Measurements from ENCODE around the gene IGF2BP1. TPM values are rescaled to one million over a fixed set of nuclear protein-coding genes. Genes with fewer than 3 reads are reported as not detected.
"Not testable (repeated sequence)": the region's sequence is repeated elsewhere in the genome, so short reads cannot be mapped to it uniquely, and the experiment has no call there.

IGF2BP1 gene
- total RNA-seq, 1 experiment from 2014 or later, result 1.3 TPM

DNA sequence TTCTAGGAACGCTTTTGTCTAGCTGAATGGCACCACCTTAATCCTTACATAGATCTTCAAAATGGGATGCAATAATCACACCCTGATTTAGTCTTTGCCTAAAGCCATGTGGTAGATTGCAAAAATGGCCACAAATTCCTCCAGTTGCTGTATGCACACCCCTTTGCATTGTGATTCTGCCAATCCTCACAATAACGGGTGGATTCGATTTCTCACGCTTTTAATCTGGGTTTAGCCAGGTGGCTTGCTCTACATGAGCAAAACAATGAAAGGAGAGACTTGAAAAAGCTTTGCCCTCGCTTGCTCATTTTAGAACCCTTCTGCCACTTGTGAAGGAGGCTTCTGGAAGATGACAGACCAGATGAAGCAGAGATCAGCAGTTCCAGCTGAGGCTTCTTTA lies 85.0 kb downstream of the IGF2BP1 start:
- no peak for ATAC-seq
- intact Hi-C loops (cut with micrococcal nuclease), result no loop called here
- Histone ChIP-seq H3K9ac (ENCODE audit: low read length) (no peak overlapping the region), H3K9me2 (replicated peaks; ENCODE audit: low read length) (no peaks in the 10 kb centered on the region), H4K20me1 (ENCODE audit: low read length) (no peaks in the 10 kb centered on the region), H3K27ac (ENCODE audit: low read length) (no peak overlapping the region), H3F3A (ENCODE audit: low read length, unreplicated experiment) (no peaks in the 10 kb centered on the region), H3K36me3 (ENCODE audit: low read depth, low read length) (no peaks in the 10 kb centered on the region), H3K4me1 (ENCODE audit: insufficient read depth, low read length) (peaks cover 15% of the 10 kb centered on the region), H3K4me3 (ENCODE audit: low read length) (no peak overlapping the region), H3K9me3 (ENCODE audit: low read length) (no peaks in the 10 kb centered on the region), H3K27me3 (ENCODE audit: low read length) (no peaks in the 10 kb centered on the region), H3K4me2 (ENCODE audit: low read length) (no peak overlapping the region), H3K79me2 (ENCODE audit: low read length) (no peaks in the 10 kb centered on the region), H2AFZ (ENCODE audit: low read length) (no peak overlapping the region)
- no peak for DNase-seq
- no TSS peak for BruUV-seq (replicated peaks)
- TF ChIP-seq EZH2phosphoT487 (IDR thresholded peaks at IDR 0.05; ENCODE audit: borderline replicate concordance, low read length), result no peak
- TF ChIP-seq EZH2 (IDR thresholded peaks at IDR 0.05; ENCODE audit: low read length, unreplicated experiment), result no peak
- ChIA-PET CTCF (no interaction called here), POLR2A (ENCODE audit: unreplicated experiment) (no interaction called here)

DNA sequence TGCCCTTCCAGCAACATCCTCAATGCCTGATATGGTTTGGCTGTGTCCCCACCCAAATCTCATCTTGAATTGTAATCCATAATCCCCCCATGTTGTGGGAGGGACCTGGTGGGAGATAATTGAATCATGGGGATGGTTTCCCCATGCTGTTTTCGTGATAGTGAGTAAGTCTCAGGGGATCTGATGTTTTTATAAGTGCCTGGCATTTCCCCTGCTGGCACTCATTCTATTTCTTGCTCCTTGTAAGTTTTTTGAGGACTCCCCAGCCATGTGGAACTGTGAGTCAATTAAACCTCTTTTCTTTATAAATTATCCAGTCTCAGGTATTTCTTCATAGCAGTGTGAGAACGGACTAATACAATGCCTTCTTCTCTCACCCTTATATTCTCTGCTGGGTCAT lies 87.9 kb downstream of the IGF2BP1 start:
- DNase-seq; H3K4me2 ChIP-seq (ENCODE audit: low read length); H3K27me3 ChIP-seq (ENCODE audit: low read length); H3K9me2 ChIP-seq (replicated peaks; ENCODE audit: low read length); BruUV-seq (replicated peaks); H3K9me3 ChIP-seq (ENCODE audit: low read length); ATAC-seq; H4K20me1 ChIP-seq (ENCODE audit: low read length); H3K9ac ChIP-seq (ENCODE audit: low read length); POLR2A ChIA-PET (ENCODE audit: unreplicated experiment); H3K4me3 ChIP-seq (ENCODE audit: low read length); H3K27ac ChIP-seq (ENCODE audit: low read length); H3F3A ChIP-seq (ENCODE audit: low read length, unreplicated experiment); H2AFZ ChIP-seq (ENCODE audit: low read length); H3K36me3 ChIP-seq (ENCODE audit: low read depth, low read length); H3K79me2 ChIP-seq (ENCODE audit: low read length); H3K4me1 ChIP-seq (ENCODE audit: insufficient read depth, low read length): not testable (repeated sequence)
- intact Hi-C loops (cut with micrococcal nuclease), result loop anchor here (5.0 kb wide), 1 partner anchor 107 kb away; no protein-coding TSS in a partner anchor
- CTCF ChIA-PET, result interaction anchor here (0.6 kb wide), 1 partner anchor 50 kb away, joined by 4 read pairs; no protein-coding TSS in a partner anchor

DNA sequence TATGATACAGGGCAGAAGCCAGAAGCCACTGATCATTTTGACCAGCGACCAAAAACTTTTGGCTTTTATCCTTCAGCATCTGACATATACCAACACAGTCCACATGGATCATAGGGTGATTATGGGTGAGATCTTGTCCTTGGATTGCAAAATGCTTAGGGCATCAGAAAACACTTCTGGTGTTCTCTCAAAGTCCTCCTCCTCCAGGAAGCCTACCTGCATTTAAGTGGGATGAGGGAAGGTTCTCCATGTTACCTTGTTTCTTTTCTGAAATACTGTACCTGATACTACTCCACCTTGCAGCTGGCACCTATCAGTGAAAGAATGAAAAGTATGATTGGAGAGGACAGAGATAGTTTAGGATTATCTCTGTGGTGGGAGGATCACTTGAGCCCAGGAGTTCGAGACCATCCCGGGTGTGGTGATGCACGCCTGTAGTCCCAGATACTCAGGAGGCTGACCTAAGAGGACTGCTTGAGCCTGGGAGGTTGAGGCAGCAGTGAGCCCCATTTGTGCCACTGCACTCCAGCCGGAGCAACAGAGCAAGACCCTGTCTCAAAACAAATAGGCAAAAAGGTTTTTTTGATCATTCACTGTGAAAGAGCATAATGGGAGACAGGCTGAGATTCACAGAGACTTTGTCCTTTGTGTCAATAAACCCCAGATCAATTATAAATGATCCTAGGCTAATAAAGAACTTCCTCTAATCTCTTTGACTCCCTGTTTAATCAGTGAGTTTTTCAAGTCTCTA lies 88.6 kb downstream of the IGF2BP1 start:
- Histone ChIP-seq H3K4me1 (ENCODE audit: insufficient read depth, low read length) (peaks cover 3% of the 10 kb centered on the region; the same call in 1 of the 2 replicates), H3K79me2 (ENCODE audit: low read length) (no peaks in the 10 kb centered on the region), H4K20me1 (ENCODE audit: low read length) (no peaks in the 10 kb centered on the region), H3K27me3 (ENCODE audit: low read length) (no peaks in the 10 kb centered on the region), H3K27ac (ENCODE audit: low read length) (no peak overlapping the region), H3K36me3 (ENCODE audit: low read depth, low read length) (no peaks in the 10 kb centered on the region), H3K4me2 (ENCODE audit: low read length) (no peak overlapping the region), H3K4me3 (ENCODE audit: low read length) (no peak overlapping the region), H3F3A (ENCODE audit: low read length, unreplicated experiment) (no peaks in the 10 kb centered on the region), H3K9me2 (replicated peaks; ENCODE audit: low read length) (no peaks in the 10 kb centered on the region), H2AFZ (ENCODE audit: low read length) (no peak overlapping the region), H3K9ac (ENCODE audit: low read length) (no peak overlapping the region), H3K9me3 (ENCODE audit: low read length) (no peaks in the 10 kb centered on the region)
- POLR2A ChIA-PET (ENCODE audit: unreplicated experiment), result no interaction called here
- TF ChIP-seq, protein P1, sequence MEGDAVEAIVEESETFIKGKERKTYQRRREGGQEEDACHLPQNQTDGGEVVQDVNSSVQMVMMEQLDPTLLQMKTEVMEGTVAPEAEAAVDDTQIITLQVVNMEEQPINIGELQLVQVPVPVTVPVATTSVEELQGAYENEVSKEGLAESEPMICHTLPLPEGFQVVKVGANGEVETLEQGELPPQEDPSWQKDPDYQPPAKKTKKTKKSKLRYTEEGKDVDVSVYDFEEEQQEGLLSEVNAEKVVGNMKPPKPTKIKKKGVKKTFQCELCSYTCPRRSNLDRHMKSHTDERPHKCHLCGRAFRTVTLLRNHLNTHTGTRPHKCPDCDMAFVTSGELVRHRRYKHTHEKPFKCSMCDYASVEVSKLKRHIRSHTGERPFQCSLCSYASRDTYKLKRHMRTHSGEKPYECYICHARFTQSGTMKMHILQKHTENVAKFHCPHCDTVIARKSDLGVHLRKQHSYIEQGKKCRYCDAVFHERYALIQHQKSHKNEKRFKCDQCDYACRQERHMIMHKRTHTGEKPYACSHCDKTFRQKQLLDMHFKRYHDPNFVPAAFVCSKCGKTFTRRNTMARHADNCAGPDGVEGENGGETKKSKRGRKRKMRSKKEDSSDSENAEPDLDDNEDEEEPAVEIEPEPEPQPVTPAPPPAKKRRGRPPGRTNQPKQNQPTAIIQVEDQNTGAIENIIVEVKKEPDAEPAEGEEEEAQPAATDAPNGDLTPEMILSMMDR (conservative IDR thresholded peaks at IDR 0.05; ENCODE audit: low read depth, low read length), result no peak
- no peak for TF ChIP-seq EZH2phosphoT487 (IDR thresholded peaks at IDR 0.05; ENCODE audit: borderline replicate concordance, low read length)
- TF ChIP-seq EZH2 (IDR thresholded peaks at IDR 0.05; ENCODE audit: low read length, unreplicated experiment), result no peak
- intact Hi-C loops (cut with micrococcal nuclease), result loop anchor here (5.0 kb wide), 1 partner anchor 107 kb away; no protein-coding TSS in a partner anchor
- no TSS peak for BruUV-seq (replicated peaks)
- no peak for DNase-seq
- CTCF ChIA-PET, result no interaction called here
- ATAC-seq, result no peak
